GM23338 (cell line): Measurements from ENCODE around the gene SYT17. TPM values are rescaled to one million over a fixed set of nuclear protein-coding genes. Genes with fewer than 3 reads are reported as not detected.

Source experiments
- ATAC-seq: fragments of 200-7000 bp; cut with Tn5 transposase; 3 replicates; pipeline ENCODE4 v1.9.1; 2020
- DNase-seq: peaks from one replicate; pipeline ENCODE4 v3.0.0-alpha.2; 2015; ENCODE audit warnings: low spot score
- H2AFZ ChIP-seq: fragments of 200-600 bp; sonication (generic); 2 replicates; pipeline ENCODE4 v1.8.0; 2016; ENCODE audit warnings: antibody characterized with exemption, mild to moderate bottlenecking, moderate library complexity
- H3F3A ChIP-seq: fragments of 200-600 bp; sonication (generic); replicated peaks from 2 replicates; pipeline ENCODE4 v1.8.0; 2017; ENCODE audit warnings: antibody characterized with exemption, mixed run types, low read depth
- H3K27ac ChIP-seq: fragments of 200-600 bp; sonication (generic); 2 replicates; pipeline ENCODE4 v1.6.1; 2016; ENCODE audit warnings: low read depth
- H3K27me3 ChIP-seq: fragments of 200-600 bp; sonication (generic); 2 replicates; pipeline ENCODE4 v1.8.0; 2016; ENCODE audit warnings: mild to moderate bottlenecking, mixed run types, moderate library complexity; ENCODE audit not compliant: insufficient read depth
- H3K36me3 ChIP-seq: fragments of 200-600 bp; sonication (generic); 2 replicates; pipeline ENCODE4 v1.8.0; 2016; ENCODE audit warnings: mild to moderate bottlenecking; ENCODE audit not compliant: insufficient read depth
- H3K4me1 ChIP-seq: fragments of 200-600 bp; sonication (generic); 2 replicates; pipeline ENCODE4 v1.8.0; 2016; ENCODE audit warnings: mild to moderate bottlenecking, moderate library complexity; ENCODE audit not compliant: insufficient read depth
- H3K4me2 ChIP-seq: fragments of 200-600 bp; sonication (generic); 2 replicates; pipeline ENCODE4 v1.7.1; 2017; ENCODE audit warnings: mixed run types
- H3K4me3 ChIP-seq: fragments of 200-600 bp; sonication (generic); 2 replicates; pipeline ENCODE4 v1.6.1; 2016; ENCODE audit warnings: mixed run types
- H3K79me2 ChIP-seq: fragments of 200-600 bp; sonication (generic); replicated peaks from 2 replicates; pipeline ENCODE4 v1.8.0; 2017; ENCODE audit warnings: mild to moderate bottlenecking; ENCODE audit not compliant: insufficient read depth
- H3K9me2 ChIP-seq: fragments of 200-600 bp; sonication (generic); 2 replicates; pipeline ENCODE4 v1.8.0; 2017; ENCODE audit not compliant: insufficient read depth
- H4K20me1 ChIP-seq: fragments of 200-600 bp; sonication (generic); replicated peaks from 2 replicates; pipeline ENCODE4 v1.8.0; 2017; ENCODE audit warnings: mild to moderate bottlenecking; ENCODE audit not compliant: insufficient read depth
- H3K27ac Mint-ChIP-seq: 2 replicates; pipeline ENCODE4 v1.8.0; 2020; ENCODE audit warnings: inconsistent platforms, mild to moderate bottlenecking, moderate library complexity, mixed read lengths
- H3K27me3 Mint-ChIP-seq: 3 replicates; pipeline ENCODE4 v1.8.0; 2022; ENCODE audit warnings: low read depth, mild to moderate bottlenecking, moderate library complexity, mixed read lengths, inconsistent platforms; ENCODE audit not compliant: insufficient read depth, poor library complexity
- H3K36me3 Mint-ChIP-seq: 3 replicates; pipeline ENCODE4 v1.8.0; 2021; ENCODE audit warnings: low read depth, mild to moderate bottlenecking, inconsistent platforms, moderate library complexity, mixed read lengths
- H3K4me1 Mint-ChIP-seq: 3 replicates; pipeline ENCODE4 v1.8.0; 2020; ENCODE audit warnings: mild to moderate bottlenecking, inconsistent platforms, mixed read lengths
- H3K4me3 Mint-ChIP-seq: 3 replicates; pipeline ENCODE4 v1.8.0; 2021; ENCODE audit warnings: moderate library complexity, mild to moderate bottlenecking, inconsistent platforms, mixed read lengths
- H3K9me3 Mint-ChIP-seq: 3 replicates; pipeline ENCODE4 v1.8.0; 2020; ENCODE audit warnings: moderate library complexity, mild to moderate bottlenecking, inconsistent platforms, mixed read lengths
- CREB1 ChIP-seq: fragments of 250-450 bp; sonication (Bioruptor Pico); IDR thresholded peaks from 2 replicates; pipeline ENCODE4 v1.5.0; 2020; ENCODE audit warnings: low read depth, mild to moderate bottlenecking, moderate library complexity
- EZH2 ChIP-seq: fragments of 200-600 bp; sonication (generic); IDR thresholded peaks from one replicate; pipeline ENCODE4 v1.8.0; 2017; ENCODE audit warnings: antibody characterized with exemption, mild to moderate bottlenecking, low read depth; ENCODE audit not compliant: unreplicated experiment
- EZH2phosphoT487 ChIP-seq: fragments of 200-600 bp; sonication (generic); IDR thresholded peaks from one replicate; pipeline ENCODE4 v1.8.1; 2018; ENCODE audit warnings: antibody characterized with exemption; ENCODE audit not compliant: unreplicated experiment
- JUNB ChIP-seq: IDR thresholded peaks from one replicate; pipeline ENCODE4 v1.6.1; 2016; ENCODE audit warnings: antibody characterized with exemption; ENCODE audit not compliant: unreplicated experiment
- POLR2AphosphoS5 ChIP-seq: IDR thresholded peaks from 2 replicates; pipeline ENCODE4 v1.6.1; 2016; ENCODE audit warnings: antibody characterized with exemption, low read depth
- STAT1 ChIP-seq: IDR thresholded peaks from one replicate; pipeline ENCODE4 v1.6.1; 2016; ENCODE audit warnings: antibody characterized with exemption; ENCODE audit not compliant: unreplicated experiment
- ZNF114 ChIP-seq: fragments of 250-450 bp; sonication (Bioruptor Pico); IDR thresholded peaks from 2 replicates; pipeline ENCODE4 v1.5.0; 2020; ENCODE audit warnings: mild to moderate bottlenecking, moderate library complexity
- polyA plus RNA-seq: library from polyadenylated mRNA; unstranded; fragments of >200 nt; fragmentation: Nextera tagmentation; extraction: Ambion mirVana; gene quantifications from 2 replicates; pipeline ENCODE4 v1.2.1, GENCODE V29; 2016
- total RNA-seq: library from RNA; depleted of rRNA; stranded (reverse); fragments of >200 nt; shearing (Covaris generic); gene quantifications from 2 replicates; pipeline ENCODE4 v1.2.3, GENCODE V29; 2014
- TF ChIP-seq, protein P1 (sequence below): fragments of 250-450 bp; sonication (Bioruptor Pico); IDR thresholded peaks from 2 replicates; pipeline ENCODE4 v1.5.0; 2020; ENCODE audit warnings: mild to moderate bottlenecking, moderate library complexity
- TF ChIP-seq, protein P2 (sequence below): IDR thresholded peaks from one replicate; pipeline ENCODE4 v1.6.1; 2018; ENCODE audit warnings: antibody characterized with exemption; ENCODE audit not compliant: unreplicated experiment
- TF ChIP-seq, protein P3 (sequence below): IDR thresholded peaks from 2 replicates; pipeline ENCODE4 v1.6.1; 2016; ENCODE audit warnings: antibody characterized with exemption
- TF ChIP-seq, protein P4 (sequence below), 2 experiments: fragments of 200-600 bp in 1 of 2; sonication (generic) in 1 of 2; conservative IDR thresholded peaks; 2 replicates each; pipeline versions ENCODE4 v1.5.1 to v1.6.1; 2016 to 2017; ENCODE audit warnings: antibody characterized with exemption in 2 of 2, low read depth in 2 of 2, mild to moderate bottlenecking in 2 of 2, moderate library complexity in 1 of 2

SYT17 gene
- total and polyA plus RNA-seq, 2 experiments from 2014 or later = 5.3 to 9.5 TPM

DNA sequence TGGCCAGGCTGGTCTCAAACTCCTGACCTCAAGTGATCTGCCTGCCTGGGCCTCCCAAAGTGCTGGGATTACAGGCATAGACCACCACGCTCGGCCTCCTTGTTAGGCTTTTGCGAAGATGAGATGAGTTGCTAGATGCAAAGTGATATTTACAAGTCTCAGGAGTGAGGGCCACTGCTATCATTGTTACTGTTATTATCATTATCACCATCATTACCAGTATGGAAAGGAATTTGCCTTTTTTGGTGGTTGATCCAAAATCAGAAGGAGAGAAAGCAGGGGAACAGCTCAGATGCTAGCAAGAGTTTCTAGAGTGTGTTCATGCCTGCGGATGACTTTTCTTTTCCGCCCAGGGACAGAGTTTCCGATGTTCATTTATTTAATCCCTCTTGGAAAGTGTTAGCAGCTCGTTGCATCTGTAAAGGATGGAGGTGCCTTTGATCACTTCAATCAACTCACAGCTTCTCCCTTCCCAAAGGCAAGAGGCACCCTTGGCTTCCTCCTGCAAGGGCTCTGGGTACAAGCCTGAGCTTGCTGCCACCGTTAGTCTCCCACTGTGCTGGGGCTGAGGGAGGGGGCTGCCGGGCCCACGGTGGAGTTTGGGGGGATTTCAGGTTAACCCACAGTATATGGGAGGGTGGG lies 32.7 kb upstream of the SYT17 start:
- peaks cover 17% of the 10 kb centered on the region for H3K4me1 ChIP-seq
- no peak overlapping the region; the same call in 1 of the 2 replicates for H3K4me2 ChIP-seq
- Mint-ChIP-seq H3K36me3 (no peaks in the 10 kb centered on the region), H3K4me1 (peaks cover 31% of the 10 kb centered on the region), H3K27me3 (peaks cover 10% of the 10 kb centered on the region), H3K27ac (no peak overlapping the region), H3K9me3 (no peaks in the 10 kb centered on the region), H3K4me3 (no peak overlapping the region)
- H3K36me3 ChIP-seq = no peaks in the 10 kb centered on the region
- H2AFZ ChIP-seq = peak overlapping the region; percentile 85
- no peaks in the 10 kb centered on the region for H3K79me2 ChIP-seq
- H4K20me1 ChIP-seq = no peaks in the 10 kb centered on the region
- no peak overlapping the region for H3K27ac ChIP-seq
- H3K9me2 ChIP-seq = no peaks in the 10 kb centered on the region
- H3F3A ChIP-seq = no peaks in the 10 kb centered on the region
- TF ChIP-seq, protein P1, sequence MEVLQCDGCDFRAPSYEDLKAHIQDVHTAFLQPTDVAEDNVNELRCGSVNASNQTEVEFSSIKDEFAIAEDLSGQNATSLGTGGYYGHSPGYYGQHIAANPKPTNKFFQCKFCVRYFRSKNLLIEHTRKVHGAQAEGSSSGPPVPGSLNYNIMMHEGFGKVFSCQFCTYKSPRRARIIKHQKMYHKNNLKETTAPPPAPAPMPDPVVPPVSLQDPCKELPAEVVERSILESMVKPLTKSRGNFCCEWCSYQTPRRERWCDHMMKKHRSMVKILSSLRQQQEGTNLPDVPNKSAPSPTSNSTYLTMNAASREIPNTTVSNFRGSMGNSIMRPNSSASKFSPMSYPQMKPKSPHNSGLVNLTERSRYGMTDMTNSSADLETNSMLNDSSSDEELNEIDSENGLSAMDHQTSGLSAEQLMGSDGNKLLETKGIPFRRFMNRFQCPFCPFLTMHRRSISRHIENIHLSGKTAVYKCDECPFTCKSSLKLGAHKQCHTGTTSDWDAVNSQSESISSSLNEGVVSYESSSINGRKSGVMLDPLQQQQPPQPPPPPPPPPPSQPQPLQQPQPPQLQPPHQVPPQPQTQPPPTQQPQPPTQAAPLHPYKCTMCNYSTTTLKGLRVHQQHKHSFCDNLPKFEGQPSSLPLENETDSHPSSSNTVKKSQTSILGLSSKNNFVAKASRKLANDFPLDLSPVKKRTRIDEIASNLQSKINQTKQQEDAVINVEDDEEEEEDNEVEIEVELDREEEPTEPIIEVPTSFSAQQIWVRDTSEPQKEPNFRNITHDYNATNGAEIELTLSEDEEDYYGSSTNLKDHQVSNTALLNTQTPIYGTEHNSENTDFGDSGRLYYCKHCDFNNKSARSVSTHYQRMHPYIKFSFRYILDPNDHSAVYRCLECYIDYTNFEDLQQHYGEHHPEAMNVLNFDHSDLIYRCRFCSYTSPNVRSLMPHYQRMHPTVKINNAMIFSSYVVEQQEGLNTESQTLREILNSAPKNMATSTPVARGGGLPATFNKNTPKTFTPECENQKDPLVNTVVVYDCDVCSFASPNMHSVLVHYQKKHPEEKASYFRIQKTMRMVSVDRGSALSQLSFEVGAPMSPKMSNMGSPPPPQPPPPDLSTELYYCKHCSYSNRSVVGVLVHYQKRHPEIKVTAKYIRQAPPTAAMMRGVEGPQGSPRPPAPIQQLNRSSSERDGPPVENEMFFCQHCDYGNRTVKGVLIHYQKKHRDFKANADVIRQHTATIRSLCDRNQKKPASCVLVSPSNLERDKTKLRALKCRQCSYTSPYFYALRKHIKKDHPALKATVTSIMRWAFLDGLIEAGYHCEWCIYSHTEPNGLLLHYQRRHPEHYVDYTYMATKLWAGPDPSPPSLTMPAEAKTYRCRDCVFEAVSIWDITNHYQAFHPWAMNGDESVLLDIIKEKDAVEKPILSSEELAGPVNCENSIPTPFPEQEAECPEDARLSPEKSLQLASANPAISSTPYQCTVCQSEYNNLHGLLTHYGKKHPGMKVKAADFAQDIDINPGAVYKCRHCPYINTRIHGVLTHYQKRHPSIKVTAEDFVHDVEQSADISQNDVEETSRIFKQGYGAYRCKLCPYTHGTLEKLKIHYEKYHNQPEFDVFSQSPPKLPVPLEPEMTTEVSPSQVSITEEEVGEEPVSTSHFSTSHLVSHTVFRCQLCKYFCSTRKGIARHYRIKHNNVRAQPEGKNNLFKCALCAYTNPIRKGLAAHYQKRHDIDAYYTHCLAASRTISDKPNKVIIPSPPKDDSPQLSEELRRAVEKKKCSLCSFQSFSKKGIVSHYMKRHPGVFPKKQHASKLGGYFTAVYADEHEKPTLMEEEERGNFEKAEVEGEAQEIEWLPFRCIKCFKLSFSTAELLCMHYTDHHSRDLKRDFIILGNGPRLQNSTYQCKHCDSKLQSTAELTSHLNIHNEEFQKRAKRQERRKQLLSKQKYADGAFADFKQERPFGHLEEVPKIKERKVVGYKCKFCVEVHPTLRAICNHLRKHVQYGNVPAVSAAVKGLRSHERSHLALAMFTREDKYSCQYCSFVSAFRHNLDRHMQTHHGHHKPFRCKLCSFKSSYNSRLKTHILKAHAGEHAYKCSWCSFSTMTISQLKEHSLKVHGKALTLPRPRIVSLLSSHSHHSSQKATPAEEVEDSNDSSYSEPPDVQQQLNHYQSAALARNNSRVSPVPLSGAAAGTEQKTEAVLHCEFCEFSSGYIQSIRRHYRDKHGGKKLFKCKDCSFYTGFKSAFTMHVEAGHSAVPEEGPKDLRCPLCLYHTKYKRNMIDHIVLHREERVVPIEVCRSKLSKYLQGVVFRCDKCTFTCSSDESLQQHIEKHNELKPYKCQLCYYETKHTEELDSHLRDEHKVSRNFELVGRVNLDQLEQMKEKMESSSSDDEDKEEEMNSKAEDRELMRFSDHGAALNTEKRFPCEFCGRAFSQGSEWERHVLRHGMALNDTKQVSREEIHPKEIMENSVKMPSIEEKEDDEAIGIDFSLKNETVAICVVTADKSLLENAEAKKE (CRISPR knock-in tag) = no peak
- TF ChIP-seq CREB1 (CRISPR knock-in tag) (no peak), EZH2phosphoT487 (no peak), POLR2AphosphoS5 (no peak), EZH2 (no peak), ZNF114 (CRISPR knock-in tag) (no peak), JUNB (no peak), STAT1 (no peak)
- TF ChIP-seq, protein P2, sequence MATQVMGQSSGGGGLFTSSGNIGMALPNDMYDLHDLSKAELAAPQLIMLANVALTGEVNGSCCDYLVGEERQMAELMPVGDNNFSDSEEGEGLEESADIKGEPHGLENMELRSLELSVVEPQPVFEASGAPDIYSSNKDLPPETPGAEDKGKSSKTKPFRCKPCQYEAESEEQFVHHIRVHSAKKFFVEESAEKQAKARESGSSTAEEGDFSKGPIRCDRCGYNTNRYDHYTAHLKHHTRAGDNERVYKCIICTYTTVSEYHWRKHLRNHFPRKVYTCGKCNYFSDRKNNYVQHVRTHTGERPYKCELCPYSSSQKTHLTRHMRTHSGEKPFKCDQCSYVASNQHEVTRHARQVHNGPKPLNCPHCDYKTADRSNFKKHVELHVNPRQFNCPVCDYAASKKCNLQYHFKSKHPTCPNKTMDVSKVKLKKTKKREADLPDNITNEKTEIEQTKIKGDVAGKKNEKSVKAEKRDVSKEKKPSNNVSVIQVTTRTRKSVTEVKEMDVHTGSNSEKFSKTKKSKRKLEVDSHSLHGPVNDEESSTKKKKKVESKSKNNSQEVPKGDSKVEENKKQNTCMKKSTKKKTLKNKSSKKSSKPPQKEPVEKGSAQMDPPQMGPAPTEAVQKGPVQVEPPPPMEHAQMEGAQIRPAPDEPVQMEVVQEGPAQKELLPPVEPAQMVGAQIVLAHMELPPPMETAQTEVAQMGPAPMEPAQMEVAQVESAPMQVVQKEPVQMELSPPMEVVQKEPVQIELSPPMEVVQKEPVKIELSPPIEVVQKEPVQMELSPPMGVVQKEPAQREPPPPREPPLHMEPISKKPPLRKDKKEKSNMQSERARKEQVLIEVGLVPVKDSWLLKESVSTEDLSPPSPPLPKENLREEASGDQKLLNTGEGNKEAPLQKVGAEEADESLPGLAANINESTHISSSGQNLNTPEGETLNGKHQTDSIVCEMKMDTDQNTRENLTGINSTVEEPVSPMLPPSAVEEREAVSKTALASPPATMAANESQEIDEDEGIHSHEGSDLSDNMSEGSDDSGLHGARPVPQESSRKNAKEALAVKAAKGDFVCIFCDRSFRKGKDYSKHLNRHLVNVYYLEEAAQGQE = no peak
- TF ChIP-seq, protein P3, sequence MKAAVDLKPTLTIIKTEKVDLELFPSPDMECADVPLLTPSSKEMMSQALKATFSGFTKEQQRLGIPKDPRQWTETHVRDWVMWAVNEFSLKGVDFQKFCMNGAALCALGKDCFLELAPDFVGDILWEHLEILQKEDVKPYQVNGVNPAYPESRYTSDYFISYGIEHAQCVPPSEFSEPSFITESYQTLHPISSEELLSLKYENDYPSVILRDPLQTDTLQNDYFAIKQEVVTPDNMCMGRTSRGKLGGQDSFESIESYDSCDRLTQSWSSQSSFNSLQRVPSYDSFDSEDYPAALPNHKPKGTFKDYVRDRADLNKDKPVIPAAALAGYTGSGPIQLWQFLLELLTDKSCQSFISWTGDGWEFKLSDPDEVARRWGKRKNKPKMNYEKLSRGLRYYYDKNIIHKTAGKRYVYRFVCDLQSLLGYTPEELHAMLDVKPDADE = no peak
- TF ChIP-seq, protein P4, sequence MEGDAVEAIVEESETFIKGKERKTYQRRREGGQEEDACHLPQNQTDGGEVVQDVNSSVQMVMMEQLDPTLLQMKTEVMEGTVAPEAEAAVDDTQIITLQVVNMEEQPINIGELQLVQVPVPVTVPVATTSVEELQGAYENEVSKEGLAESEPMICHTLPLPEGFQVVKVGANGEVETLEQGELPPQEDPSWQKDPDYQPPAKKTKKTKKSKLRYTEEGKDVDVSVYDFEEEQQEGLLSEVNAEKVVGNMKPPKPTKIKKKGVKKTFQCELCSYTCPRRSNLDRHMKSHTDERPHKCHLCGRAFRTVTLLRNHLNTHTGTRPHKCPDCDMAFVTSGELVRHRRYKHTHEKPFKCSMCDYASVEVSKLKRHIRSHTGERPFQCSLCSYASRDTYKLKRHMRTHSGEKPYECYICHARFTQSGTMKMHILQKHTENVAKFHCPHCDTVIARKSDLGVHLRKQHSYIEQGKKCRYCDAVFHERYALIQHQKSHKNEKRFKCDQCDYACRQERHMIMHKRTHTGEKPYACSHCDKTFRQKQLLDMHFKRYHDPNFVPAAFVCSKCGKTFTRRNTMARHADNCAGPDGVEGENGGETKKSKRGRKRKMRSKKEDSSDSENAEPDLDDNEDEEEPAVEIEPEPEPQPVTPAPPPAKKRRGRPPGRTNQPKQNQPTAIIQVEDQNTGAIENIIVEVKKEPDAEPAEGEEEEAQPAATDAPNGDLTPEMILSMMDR (conservative IDR thresholded peaks at IDR 0.05; ENCODE audit: low read depth in 2 of 2) = no peak
- no peak for DNase-seq
- no peak for ATAC-seq
- no peak overlapping the region for H3K4me3 ChIP-seq
- H3K27me3 ChIP-seq = no peaks in the 10 kb centered on the region
